Vagina (tissue), 2 donors: ENCODE results near the gene TTF2. TPM values are rescaled to one million over a fixed set of nuclear protein-coding genes. Genes with fewer than 3 reads are reported as not detected.

ENCODE experiments used
- DNase-seq, 2 donors: peaks; one replicate each; pipeline ENCODE4 v3.0.0-alpha.2; 2017; ENCODE audit errors: extremely low spot score in 2 of 2
- H3K27ac ChIP-seq: fragments of 200-600 bp; sonication (generic); one replicate; pipeline ENCODE4 v1.5.1; 2019
- H3K27me3 ChIP-seq: fragments of 200-600 bp; sonication (generic); one replicate; pipeline ENCODE4 v1.5.1; 2019
- H3K36me3 ChIP-seq, 2 donors: fragments of 200-600 bp; sonication (generic); one replicate each; pipeline ENCODE4 v1.5.1; 2017 to 2019
- H3K4me1 ChIP-seq: fragments of 200-600 bp; sonication (generic); one replicate; pipeline ENCODE4 v1.5.1; 2019
- H3K4me3 ChIP-seq, 2 donors: fragments of 200-600 bp; sonication (generic); 1 replicate in 1 of 2; 2 replicates in 1 of 2; pipeline ENCODE4 v1.5.1; 2016 to 2019
- H3K9me3 ChIP-seq: fragments of 200-600 bp; sonication (generic); one replicate; pipeline ENCODE4 v1.5.1; 2019
- CTCF ChIP-seq, 3 experiments: fragments of 450-650 bp in 2 of 3; fragments of 200-600 bp in 1 of 3; sonication (generic) in 1 of 3; IDR thresholded peaks; one replicate each; pipeline ENCODE4 v1.5.1; 2017 to 2019; ENCODE audit warnings: antibody characterized with exemption in 3 of 3, mild to moderate bottlenecking in 2 of 3, moderate library complexity in 2 of 3
- POLR2A ChIP-seq, 2 donors: fragments of 450-650 bp; IDR thresholded peaks; one replicate each; pipeline ENCODE4 v1.6.1; 2017; ENCODE audit warnings: antibody characterized with exemption in 2 of 2, mild to moderate bottlenecking in 2 of 2, moderate library complexity in 2 of 2
- POLR2AphosphoS5 ChIP-seq, 2 donors: sonication (generic); formaldehyde crosslinking; IDR thresholded peaks; one replicate each; pipeline ENCODE4 v1.9.0; 2017; ENCODE audit warnings: antibody characterized with exemption in 2 of 2, mild to moderate bottlenecking in 2 of 2, low read depth in 1 of 2; ENCODE audit not compliant: insufficient read depth in 1 of 2
- intact Hi-C: fragments of 100-400 bp; cut with DNase I; formaldehyde crosslinking; loops from one replicate; pipeline ENCODE4 v1.15.1; 2023
- total RNA-seq: library from RNA; depleted of rRNA; stranded (reverse); fragments of >200 nt; gene quantifications from one replicate; pipeline ENCODE4 v1.2.3, GENCODE V29; 2016

The TTF2 gene
- total RNA-seq, 1 donor from 2014 or later, result 7.6 TPM

- no peak overlapping the region for H3K27ac ChIP-seq
- H3K4me1 ChIP-seq, result no peaks in the 10 kb centered on the region
- intact Hi-C loops, result loop anchor here (10.0 kb wide), 2 partner anchors 189 to 299 kb away; no protein-coding TSS in a partner anchor
- no peaks in the 10 kb centered on the region for H3K36me3 ChIP-seq
- DNase-seq, result no peak
- TF ChIP-seq CTCF (IDR thresholded peaks at IDR 0.05), result no peak
- no peak for TF ChIP-seq POLR2A (IDR thresholded peaks at IDR 0.05)
- no peak for TF ChIP-seq POLR2AphosphoS5 (IDR thresholded peaks at IDR 0.05; ENCODE audit: insufficient read depth in 1 of 2, low read depth in 1 of 2)
- H3K27me3 ChIP-seq, result no peaks in the 10 kb centered on the region
- H3K4me3 ChIP-seq, result no peak overlapping the region
- H3K9me3 ChIP-seq, result no peaks in the 10 kb centered on the region
Measured at GRCh38 chr1:117044217-117044616, 15.9 kb upstream of the TTF2 start.

- H3K9me3 ChIP-seq, result no peaks in the 10 kb centered on the region
- H3K27ac ChIP-seq, result no peak overlapping the region
- no peaks in the 10 kb centered on the region for H3K27me3 ChIP-seq
- no peaks in the 10 kb centered on the region for H3K4me1 ChIP-seq
- no peak for DNase-seq
- no peak for TF ChIP-seq POLR2AphosphoS5 (IDR thresholded peaks at IDR 0.05; ENCODE audit: insufficient read depth in 1 of 2, low read depth in 1 of 2)
- TF ChIP-seq POLR2A (IDR thresholded peaks at IDR 0.05), result no peak
- no peak for TF ChIP-seq CTCF (IDR thresholded peaks at IDR 0.05)
- no peak overlapping the region for H3K4me3 ChIP-seq
- intact Hi-C loops, result loop anchor here (10.0 kb wide), 2 partner anchors 191 to 301 kb away; no protein-coding TSS in a partner anchor
- H3K36me3 ChIP-seq, result no peaks in the 10 kb centered on the region
Measured at GRCh38 chr1:117045644-117046043, 14.5 kb upstream of the TTF2 start.

GRCh38 chr1:117046781-117047180 lies 13.3 kb upstream of the TTF2 start:
- Histone ChIP-seq H3K27me3 (no peaks in the 10 kb centered on the region), H3K9me3 (no peaks in the 10 kb centered on the region), H3K27ac (no peak overlapping the region), H3K36me3 (no peaks in the 10 kb centered on the region), H3K4me1 (peaks cover 9% of the 10 kb centered on the region), H3K4me3 (no peak overlapping the region)
- TF ChIP-seq POLR2AphosphoS5 (IDR thresholded peaks at IDR 0.05; ENCODE audit: insufficient read depth in 1 of 2, low read depth in 1 of 2) (no peak), POLR2A (IDR thresholded peaks at IDR 0.05) (no peak), CTCF (IDR thresholded peaks at IDR 0.05) (no peak)
- intact Hi-C loops, result loop anchor here (10.0 kb wide), 2 partner anchors 192 to 302 kb away; no protein-coding TSS in a partner anchor
- DNase-seq, result no peak

- no peaks in the 10 kb centered on the region for H3K9me3 ChIP-seq
Measured at GRCh38 chr1:117047271-117047670, 12.9 kb upstream of the TTF2 start.

GRCh38 chr1:117049857-117050256 lies 10.3 kb upstream of the TTF2 start:
- peaks cover 13% of the 10 kb centered on the region for H3K4me1 ChIP-seq
- H3K9me3 ChIP-seq, result no peaks in the 10 kb centered on the region
- intact Hi-C loops, result loop anchor here (10.0 kb wide), 2 partner anchors 195 to 305 kb away; no protein-coding TSS in a partner anchor
- no peaks in the 10 kb centered on the region for H3K36me3 ChIP-seq
- DNase-seq, result no peak
- H3K4me3 ChIP-seq, result no peak overlapping the region
- no peak overlapping the region for H3K27ac ChIP-seq
- TF ChIP-seq POLR2AphosphoS5 (IDR thresholded peaks at IDR 0.05; ENCODE audit: insufficient read depth in 1 of 2, low read depth in 1 of 2) (no peak), CTCF (IDR thresholded peaks at IDR 0.05) (no peak), POLR2A (IDR thresholded peaks at IDR 0.05) (no peak)
- no peaks in the 10 kb centered on the region for H3K27me3 ChIP-seq

More at GRCh38 chr1:117047271-117047670, 12.9 kb upstream of the TTF2 start:
- no peak for TF ChIP-seq POLR2A (IDR thresholded peaks at IDR 0.05)
- DNase-seq, result no peak
- Histone ChIP-seq H3K4me1 (peaks cover 13% of the 10 kb centered on the region), H3K27me3 (no peaks in the 10 kb centered on the region), H3K36me3 (no peaks in the 10 kb centered on the region), H3K27ac (no peak overlapping the region), H3K4me3 (no peak overlapping the region)
- intact Hi-C loops, result loop anchor here (10.0 kb wide), 2 partner anchors 192 to 302 kb away; no protein-coding TSS in a partner anchor
